GM19035 (cell line): Measurements from ENCODE around the gene RNF146.
A peak's percentile ranks its signal among the peaks of the same experiment; 100 is the strongest.
"Not testable (repeated sequence)": the region's sequence is repeated elsewhere in the genome, so short reads cannot be mapped to it uniquely, and the experiment has no call there.

Experiments
- ATAC-seq: cut with Tn5 transposase; IDR thresholded peaks from one replicate; pipeline ENCODE4 v1.9.1; 2021; ENCODE audit not compliant: unreplicated experiment

RNF146 gene

GRCh38 chr6:127279815-127280214 lies 13.2 kb downstream of the RNF146 start:
- ATAC-seq, result no peak

DNA sequence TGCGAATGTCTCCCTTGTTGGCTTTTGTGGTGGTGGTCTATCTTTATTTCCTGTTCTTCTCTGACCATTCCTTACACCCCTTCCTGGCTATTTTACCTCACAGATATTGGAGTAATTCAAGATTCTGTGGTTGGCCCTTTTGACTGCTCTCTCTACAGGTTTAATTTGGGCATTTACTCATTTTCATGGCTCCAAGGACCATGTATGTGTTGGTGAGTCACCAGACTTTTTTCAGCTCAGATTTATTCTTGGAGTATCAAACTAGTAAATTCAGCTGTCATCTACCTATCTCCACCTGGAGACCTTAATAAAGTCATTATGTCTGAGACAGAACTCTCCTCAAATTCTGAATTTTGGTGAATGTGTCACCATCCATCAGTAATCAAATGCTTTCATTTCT lies 15.5 kb downstream of the RNF146 start:
- ATAC-seq, result no peak

- ATAC-seq, result no peak
Measured at GRCh38 chr6:127288705-127289104, 22.0 kb downstream of the RNF146 start.

DNA sequence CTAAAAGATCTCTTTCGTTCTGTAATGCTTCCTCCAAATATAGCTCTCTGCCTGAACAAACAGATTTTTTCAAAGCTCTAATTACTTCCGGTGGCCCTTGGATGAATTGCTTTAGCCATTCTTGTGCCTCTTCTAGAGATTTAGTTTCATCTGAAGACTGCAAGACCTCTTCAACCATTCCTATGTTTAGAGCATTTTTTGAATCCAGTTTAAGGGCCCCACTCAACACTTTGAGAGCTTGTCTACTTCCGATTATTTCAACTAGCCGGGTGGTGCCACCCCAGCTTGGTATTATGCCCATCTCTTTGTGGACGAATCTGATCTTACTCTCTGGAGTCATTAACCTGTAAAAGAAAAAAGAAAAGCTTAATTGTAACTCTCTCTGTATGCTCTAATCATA lies 23.3 kb downstream of the RNF146 start:
- ATAC-seq, result no peak

GRCh38 chr6:127290391-127291265 lies 24.0 kb downstream of the RNF146 start:
- peak; percentile 4 for ATAC-seq

DNA sequence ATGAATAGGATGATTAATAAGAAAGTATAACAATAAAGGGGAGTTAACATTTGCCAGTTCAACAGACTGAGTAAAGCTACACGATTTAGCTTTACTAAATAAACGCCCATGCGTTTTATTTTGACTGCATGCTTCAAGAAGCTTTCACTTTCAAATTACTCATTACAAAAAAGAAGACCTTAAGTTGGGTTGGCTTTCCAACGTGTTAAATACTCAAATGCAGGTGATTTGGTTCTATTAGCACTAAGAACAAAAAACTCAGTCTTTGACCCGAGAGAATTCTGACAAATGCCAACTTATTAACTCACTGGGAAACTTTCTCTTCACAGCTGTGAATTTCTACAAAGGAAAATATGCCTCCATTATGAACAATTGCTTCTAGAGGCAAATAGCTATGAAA lies 24.8 kb downstream of the RNF146 start:
- peak; percentile 88 for ATAC-seq

GRCh38 chr6:127297502-127298070 lies 30.9 kb downstream of the RNF146 start:
- ATAC-seq, result no peak

DNA sequence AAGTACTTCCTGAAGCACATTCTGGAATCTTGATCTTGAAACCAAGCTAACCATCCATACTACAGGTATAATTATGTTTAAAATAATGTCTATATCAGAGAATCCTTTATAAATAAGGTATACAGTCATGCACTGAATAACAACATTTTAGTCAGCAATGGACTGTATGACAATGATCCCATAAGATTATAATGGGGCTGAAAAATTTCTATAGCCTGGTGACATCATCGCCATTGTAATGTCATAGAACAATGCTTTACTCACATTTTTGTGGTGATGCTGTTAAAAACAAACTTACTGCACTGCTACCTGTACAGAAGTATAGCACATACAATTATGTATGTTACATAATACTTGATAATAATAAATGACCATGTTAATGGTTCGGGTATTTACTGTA lies 31.8 kb downstream of the RNF146 start:
- no peak for ATAC-seq

DNA sequence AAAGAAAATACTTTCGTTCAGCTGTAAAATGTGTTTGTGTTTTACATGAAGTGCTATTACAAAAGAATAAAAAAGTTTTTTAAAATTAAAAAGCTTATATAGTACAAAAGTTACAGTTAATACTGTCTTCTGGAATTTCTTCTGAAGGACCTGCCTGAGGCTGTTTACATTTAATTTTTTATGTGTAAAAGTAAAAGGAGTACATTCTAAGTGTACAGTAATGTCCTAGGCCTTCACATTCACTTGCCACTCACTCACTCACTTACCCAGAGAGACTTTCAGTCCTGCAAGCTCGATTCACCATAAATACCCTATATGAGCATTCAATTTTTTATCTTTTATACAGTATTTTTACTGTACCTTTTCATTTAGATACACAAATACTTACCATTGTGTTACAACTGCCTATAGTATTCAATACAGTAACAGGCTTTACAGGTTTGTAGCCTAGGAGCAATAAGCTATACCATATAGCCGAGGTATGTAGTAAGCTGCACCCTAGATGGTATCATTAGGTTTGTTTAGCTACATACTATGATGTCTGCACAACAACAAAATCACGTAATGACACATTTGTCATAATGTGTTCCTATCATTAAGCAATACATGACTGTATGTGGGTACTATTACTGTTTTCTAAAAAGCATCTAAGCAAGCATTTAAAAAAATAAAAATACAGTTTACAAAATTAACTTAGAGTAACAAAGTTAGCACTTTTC lies 33.0 kb downstream of the RNF146 start:
- no peak for ATAC-seq

DNA sequence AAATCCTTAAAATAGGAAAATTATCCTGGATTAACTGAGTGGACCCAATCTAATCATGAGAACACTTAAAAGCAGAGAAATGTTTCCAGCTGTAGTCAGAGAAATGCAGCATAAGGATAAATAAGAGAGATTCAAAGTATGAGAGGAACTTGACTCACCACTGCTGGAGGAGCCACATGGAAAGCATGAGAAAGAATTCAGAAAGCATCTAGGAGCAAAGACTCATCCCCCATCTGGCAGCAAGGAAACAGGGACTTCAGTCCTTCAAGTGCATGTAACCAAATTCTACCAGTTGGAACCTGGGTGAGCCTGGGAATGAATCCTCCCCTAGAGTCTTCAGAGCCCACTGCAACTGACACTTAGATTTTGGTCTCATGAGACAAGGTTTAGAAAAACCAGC lies 33.7 kb downstream of the RNF146 start:
- no peak for ATAC-seq

DNA sequence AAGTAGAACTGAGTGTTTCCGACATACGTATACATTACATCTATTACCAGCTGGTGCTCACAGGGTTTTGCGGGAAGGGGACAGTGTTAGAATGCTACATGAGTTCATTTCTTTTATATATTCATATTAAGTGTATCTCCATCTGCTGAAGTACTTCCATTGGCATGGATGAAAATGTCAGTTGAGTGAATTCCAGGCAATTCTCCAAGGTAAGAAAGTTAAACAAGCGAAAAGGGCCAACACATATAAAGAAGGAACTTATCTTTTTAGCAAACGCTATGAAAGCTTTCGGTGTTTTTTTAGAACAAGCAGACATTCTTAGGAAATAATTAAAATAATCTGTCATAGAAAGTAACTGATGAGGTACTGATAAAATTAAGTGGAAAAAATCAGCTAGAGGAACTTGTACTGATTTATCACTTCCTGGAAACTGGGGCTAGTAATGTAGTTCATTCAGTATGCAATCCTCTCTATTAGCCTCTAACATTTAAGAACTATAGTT lies 34.6 kb downstream of the RNF146 start:
- ATAC-seq, result no peak

DNA sequence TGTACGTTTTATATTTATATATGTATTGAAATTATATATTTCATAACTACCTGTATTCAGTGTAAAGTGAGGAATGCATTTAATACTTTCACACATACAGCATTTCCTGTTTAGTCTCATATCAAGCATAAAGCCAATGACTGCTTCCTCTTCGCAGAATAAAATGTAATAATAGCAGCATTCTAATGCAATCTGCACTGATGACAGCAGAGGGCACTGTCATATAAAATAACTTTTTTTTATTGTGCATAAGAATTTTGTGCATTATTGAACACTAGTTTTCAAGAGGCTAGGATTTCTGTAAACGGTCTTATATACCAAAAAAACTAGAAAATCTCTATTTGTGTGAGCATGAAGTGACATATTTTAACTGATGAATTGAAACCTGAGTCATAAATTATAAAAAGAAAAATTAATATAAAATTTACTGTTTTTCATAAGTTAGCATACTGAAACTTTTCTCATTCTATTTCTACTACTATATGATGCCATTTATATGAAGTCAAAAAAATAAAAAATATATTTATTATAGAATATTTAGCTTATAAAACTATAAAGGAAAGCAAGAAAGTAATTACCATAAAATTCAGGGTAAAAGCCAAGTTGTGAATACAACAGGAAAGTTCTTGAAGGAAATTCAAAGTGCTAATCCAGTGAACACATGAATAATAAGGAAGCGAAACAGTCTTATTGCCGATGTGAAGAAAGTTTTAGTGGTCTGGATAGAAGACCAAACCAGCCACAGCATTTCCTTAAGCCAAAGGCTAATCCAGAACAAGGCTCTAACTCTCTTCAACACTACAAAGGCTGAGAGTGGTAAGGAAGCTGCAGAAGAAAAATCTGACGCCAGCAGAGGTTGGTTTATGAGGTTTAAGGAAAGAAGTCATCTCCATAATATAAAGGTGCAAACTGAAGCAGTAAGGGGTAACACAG lies 36.3 kb downstream of the RNF146 start:
- peak; percentile 82 for ATAC-seq

- no peak for ATAC-seq
Measured at GRCh38 chr6:127303917-127304316, 37.3 kb downstream of the RNF146 start.

- no peak for ATAC-seq
Measured at GRCh38 chr6:127305741-127306140, 39.1 kb downstream of the RNF146 start.

DNA sequence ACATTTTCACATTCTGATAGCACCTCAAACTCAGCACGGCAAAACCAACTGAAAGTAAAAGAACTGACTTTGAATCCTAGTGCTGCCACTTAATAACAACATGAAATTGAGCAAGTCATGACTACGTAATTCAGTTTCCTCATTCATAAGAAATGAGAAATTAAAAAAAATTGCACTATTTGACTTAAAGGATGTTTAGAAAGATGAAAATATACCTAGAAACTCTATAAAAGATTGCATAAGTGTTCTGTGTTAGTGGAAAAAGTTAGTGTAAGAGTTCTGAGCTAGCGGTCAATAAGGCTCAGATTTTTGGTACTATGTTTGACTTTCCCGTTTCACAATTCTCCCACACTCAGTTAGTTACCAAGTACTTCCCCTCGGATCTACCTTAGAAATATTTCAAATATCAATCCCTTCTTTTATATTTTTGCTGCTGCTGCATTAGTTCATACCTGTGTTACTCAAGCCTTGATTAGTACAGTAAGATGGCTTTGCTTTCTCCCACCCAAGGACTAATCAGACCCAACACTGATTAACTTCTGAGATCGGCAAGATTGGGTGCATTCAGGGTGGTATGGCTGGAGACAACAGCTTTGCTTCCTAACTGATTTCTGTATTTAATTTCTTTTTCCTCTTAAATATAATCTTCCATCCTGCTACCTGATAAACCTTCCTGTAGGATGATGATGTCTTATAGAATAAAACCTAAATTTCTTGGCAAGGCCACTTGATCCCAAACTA lies 50.9 kb downstream of the RNF146 start:
- no peak for ATAC-seq

DNA sequence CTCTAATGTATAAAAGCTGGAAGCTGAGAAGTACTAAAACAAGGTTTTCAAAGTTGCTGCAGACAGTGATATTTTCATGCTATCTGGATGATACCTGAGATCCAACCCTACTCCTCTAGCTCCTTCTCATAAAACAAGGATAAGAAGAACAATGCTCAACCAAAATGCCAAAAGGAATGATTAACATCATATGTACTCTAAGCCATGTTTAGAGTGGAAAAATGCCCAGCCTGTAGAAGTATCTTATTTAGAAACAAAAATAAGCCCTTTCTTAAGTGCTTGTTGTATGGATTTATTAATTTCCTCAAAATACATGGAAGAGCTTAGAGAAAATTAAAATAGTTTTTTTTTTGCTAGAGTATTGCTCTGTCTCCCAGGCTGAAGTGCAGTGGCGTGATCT lies 53.0 kb downstream of the RNF146 start:
- no peak for ATAC-seq

GRCh38 chr6:127328043-127328609 lies 61.5 kb downstream of the RNF146 start:
- ATAC-seq, result no peak

DNA sequence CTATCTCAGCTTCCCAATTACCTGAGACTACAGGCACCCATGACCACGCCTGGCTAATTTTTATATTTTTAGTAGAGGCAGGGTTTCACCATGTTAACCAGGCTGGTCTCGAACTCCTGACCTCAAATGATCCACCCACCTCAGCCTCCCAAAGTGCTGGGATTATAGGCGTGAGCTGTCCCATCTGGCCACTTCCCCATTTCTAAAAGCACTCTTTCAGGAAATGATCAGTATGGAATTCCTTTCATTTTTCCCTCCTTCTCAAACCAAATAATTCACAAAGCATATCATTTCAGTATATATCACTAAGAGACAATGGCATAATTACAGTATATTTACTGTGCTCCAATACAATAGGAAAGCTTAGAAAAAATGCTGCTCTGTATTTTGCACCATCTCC lies 64.6 kb downstream of the RNF146 start:
- ATAC-seq, result not testable (repeated sequence)

- no peak for ATAC-seq
Measured at GRCh38 chr6:127332383-127332961, 65.8 kb downstream of the RNF146 start.
